Mononuclear cell (primary cell): ENCODE data around the gene TIMELESS. TPM values are rescaled to one million over a fixed set of nuclear protein-coding genes. Genes with fewer than 3 reads are reported as not detected.
"Not testable (repeated sequence)": the region's sequence is repeated elsewhere in the genome, so short reads cannot be mapped to it uniquely, and the experiment has no call there.

ENCODE experiments used
- H3K27me3 ChIP-seq: 2 replicates; pipeline ENCODE4 v1.6.0; 2011; ENCODE audit warnings: low read length, control low read depth; ENCODE audit not compliant: insufficient read depth
- H3K4me1 ChIP-seq: 2 replicates; pipeline ENCODE4 v1.5.1; 2011; ENCODE audit warnings: mild to moderate bottlenecking, low read length, control low read depth; ENCODE audit not compliant: insufficient read depth
- H3K4me3 ChIP-seq: 2 replicates; pipeline ENCODE4 v1.5.1; 2011; ENCODE audit warnings: mild to moderate bottlenecking, low read length, moderate library complexity
- H3K9me3 ChIP-seq: 2 replicates; pipeline ENCODE4 v1.5.1; 2011; ENCODE audit warnings: low read depth, mild to moderate bottlenecking, control low read depth, low read length
- total RNA-seq: library from RNA; depleted of rRNA; stranded (reverse); fragments of >200 nt; gene quantifications from one replicate; pipeline ENCODE4 v1.2.3, GENCODE V29; 2012

The TIMELESS gene, protein sequence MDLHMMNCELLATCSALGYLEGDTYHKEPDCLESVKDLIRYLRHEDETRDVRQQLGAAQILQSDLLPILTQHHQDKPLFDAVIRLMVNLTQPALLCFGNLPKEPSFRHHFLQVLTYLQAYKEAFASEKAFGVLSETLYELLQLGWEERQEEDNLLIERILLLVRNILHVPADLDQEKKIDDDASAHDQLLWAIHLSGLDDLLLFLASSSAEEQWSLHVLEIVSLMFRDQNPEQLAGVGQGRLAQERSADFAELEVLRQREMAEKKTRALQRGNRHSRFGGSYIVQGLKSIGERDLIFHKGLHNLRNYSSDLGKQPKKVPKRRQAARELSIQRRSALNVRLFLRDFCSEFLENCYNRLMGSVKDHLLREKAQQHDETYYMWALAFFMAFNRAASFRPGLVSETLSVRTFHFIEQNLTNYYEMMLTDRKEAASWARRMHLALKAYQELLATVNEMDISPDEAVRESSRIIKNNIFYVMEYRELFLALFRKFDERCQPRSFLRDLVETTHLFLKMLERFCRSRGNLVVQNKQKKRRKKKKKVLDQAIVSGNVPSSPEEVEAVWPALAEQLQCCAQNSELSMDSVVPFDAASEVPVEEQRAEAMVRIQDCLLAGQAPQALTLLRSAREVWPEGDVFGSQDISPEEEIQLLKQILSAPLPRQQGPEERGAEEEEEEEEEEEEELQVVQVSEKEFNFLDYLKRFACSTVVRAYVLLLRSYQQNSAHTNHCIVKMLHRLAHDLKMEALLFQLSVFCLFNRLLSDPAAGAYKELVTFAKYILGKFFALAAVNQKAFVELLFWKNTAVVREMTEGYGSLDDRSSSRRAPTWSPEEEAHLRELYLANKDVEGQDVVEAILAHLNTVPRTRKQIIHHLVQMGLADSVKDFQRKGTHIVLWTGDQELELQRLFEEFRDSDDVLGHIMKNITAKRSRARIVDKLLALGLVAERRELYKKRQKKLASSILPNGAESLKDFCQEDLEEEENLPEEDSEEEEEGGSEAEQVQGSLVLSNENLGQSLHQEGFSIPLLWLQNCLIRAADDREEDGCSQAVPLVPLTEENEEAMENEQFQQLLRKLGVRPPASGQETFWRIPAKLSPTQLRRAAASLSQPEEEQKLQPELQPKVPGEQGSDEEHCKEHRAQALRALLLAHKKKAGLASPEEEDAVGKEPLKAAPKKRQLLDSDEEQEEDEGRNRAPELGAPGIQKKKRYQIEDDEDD
- total RNA-seq, result 1.3 TPM

DNA sequence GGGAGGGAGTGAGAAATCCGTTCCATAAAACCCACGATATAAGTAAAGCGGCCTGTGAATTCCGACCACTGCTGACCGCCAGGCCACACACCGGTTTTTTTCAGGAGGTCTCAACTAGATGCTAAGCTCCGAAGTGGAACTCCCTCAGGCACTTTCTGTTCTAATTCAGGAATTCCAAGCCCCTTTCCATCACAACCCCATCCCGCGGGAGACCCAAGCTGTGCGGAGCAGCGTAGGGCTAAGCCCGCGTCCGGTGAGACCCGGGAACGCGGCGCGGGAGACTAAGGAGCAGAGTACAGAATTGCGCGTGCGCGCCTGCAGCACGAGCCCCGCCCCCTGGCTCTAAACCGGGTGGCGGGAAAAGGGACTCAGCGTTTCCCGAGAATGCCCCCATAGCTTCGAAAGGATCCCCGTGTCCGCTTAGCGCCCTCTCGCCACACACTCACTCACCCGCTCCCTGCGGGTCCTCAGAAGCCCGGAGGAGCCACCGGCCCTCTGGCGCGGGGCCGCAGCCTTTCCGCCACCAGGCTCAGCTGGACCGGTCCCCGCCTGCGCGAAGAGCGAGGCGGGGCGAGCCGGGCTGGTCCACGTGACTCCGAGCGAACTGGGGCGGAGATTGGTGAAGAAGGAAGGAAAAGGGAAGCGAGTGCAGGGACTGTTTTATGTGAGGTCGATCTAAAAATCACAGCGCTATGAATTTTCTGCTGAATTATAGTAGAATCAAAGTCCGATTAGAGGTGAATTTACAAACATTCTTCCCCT, at the start of gene TIMELESS:
TSS of gene TIMELESS (minus strand) at position 567 of the 762 bp plus-strand sequence. CDS start 15,256 bp downstream, outside the sequence.
- Histone ChIP-seq H3K9me3 (no peaks in the 10 kb centered on the region), H3K4me3 (peak within 1 kb of the TSS; percentile 76), H3K4me1 (peaks cover 18% of the 10 kb centered on the region), H3K27me3 (no peaks in the 10 kb centered on the region)

DNA sequence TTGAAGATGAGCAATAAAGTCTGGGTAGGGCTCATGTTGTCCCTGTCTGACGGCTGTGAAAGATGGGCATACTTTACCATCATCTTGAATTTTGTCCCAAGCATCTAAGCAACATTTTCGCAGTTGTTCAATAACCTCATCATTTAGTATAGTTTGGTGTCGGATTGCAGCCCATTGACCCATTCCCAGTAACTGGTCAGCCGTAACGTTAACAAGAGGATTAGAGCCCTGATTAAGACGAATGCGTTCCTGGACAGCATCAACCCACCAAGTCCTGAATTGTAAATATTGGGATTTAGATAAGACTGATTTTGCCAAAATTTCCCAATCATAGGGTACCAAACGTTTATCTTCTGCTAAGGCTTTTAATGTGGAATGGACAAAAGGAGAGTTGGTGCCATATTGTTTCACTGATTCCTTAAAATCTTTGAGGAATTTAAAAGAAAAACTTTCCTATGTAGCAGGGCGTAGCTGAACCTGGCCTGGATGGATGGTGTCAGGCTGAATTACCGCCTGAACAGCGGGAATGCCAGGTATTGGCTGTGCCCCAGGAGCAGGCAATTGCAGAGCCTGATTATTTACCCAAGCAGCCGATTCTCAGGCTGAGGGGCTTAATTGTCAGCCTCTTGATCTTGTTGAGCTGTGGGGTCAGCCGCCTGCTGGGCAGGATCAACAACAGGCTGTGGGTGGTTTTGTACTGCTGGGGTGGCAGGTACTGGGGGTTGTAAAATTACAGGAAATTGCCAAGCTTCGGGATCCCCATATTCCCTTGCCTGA, 49.1 kb upstream of the TIMELESS start:
- H3K4me3 ChIP-seq, H3K27me3 ChIP-seq, H3K4me1 ChIP-seq, H3K9me3 ChIP-seq: not testable (repeated sequence)

DNA sequence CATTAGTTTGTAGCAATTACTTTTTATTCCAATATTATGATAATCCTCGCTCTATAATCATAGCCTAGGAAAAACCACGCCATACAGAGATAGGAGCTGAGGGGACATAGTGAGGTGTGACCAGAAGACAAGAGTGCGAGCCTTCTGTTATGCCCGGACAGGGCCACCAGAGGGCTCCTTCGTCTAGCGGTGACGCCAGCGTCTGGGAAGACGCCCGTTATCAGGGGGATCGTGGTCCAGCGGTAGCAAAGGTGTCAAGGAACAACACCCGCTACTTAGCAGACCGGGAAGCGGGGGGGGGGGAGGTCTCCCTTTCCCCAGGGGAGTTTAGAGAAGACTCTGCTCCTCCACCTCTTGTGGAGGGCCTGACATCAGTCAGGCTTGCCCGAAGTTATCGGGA, 47.5 kb upstream of the TIMELESS start:
- not testable (repeated sequence) for H3K27me3 ChIP-seq, H3K4me1 ChIP-seq, H3K4me3 ChIP-seq, H3K9me3 ChIP-seq

DNA sequence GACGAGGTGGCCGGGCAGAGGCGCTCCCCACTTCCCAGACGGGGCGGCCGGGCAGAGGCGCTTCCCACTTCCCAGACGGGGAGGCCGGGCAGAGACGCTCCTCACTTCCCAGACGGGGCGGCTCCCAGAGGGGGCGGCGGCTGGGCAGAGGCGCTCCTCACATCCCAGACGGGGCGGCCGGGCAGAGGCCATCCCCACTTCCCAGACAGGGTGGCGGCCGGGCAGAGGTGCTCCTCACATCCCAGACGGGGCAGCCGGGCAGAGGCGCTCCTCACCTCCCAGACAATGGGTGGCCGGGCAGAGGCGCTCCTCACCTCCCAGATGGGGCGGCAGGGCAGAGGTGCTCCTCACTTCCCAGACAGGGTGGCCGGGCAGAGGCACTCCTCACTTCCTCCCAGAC, 45.3 kb upstream of the TIMELESS start:
- H3K4me3 ChIP-seq, H3K9me3 ChIP-seq, H3K4me1 ChIP-seq: not testable (repeated sequence)
- peaks cover 12% of the 10 kb centered on the region for H3K27me3 ChIP-seq

DNA sequence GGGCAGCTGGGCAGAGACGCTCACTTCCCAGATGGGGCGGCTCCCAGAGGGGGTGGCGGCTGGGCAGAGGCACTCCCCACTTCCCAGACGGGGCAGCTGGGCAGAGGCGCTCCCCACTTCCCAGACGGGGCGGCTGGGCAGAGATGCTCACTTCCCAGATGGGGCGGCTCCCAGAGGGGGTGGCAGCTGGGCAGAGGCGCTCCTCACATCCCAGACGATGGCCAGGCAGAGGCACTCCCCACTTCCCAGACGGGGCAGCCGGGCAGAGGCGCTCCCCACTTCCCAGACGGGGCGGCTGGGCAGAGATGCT, 44.8 kb upstream of the TIMELESS start:
- H3K4me1 ChIP-seq, result not testable (repeated sequence)

DNA sequence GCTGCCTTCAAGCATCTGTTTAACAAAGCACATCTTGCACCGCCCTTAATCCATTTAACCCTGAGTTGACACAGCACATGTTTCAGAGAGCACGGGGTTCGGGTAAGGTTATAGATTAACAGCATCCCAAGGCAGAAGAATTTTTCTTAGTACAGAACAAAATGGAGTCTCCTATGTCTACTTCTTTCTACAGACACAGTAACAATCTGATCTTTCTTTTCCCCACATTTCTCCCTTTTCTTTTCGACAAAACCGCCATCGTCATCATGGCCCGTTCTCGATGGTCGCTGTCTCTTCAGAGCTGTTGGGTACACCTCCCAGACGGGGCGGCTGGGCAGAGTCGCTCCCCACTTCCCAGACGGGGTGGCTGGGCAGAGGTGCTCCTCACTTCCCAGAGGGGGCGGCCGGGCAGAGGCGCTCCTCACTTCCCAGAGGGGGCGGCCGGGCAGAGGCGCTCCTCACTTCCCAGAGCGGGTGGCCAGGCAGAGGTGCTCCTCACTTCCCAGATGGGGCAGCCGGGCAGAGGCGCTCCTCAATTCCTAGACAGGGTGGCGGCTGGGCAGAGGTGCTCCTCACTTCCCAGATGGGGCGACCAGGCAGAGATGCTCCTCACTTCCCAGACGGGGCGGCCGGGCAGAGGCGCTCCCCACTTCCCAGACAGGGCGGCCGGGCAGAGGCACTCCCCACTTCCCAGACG, 44.3 kb upstream of the TIMELESS start:
- H3K27me3 ChIP-seq, result peaks cover 21% of the 10 kb centered on the region
- not testable (repeated sequence) for H3K9me3 ChIP-seq

More for the DNA sequence above, 44.8 kb upstream of the TIMELESS start:
- not testable (repeated sequence) for H3K9me3 ChIP-seq, H3K4me3 ChIP-seq
- H3K27me3 ChIP-seq, result peaks cover 16% of the 10 kb centered on the region

DNA sequence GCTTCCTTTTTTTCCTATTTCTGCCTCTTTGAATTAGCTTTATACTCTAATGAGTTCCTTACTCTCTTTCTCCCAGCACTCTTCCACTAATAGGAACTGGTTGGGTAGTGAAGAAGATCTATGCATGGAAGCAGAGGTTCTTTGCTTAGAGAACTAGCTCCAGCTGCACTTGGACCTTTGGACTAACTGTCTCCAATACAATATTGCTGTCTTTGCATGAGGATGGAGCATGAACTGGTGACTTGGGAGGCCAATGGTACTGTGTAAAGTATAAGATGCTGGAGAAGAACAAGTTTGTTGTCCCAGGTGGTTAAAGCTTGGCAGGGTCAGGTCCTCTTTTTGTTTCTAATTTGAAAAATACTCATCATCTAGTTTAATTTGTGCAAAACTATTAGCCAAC, 41.1 kb upstream of the TIMELESS start:
- Histone ChIP-seq H3K27me3 (peaks cover 31% of the 10 kb centered on the region), H3K4me1 (peaks cover 19% of the 10 kb centered on the region), H3K4me3 (no peak overlapping the region), H3K9me3 (no peaks in the 10 kb centered on the region)

More for the DNA sequence above, 44.3 kb upstream of the TIMELESS start:
- not testable (repeated sequence) for H3K4me1 ChIP-seq, H3K4me3 ChIP-seq

DNA sequence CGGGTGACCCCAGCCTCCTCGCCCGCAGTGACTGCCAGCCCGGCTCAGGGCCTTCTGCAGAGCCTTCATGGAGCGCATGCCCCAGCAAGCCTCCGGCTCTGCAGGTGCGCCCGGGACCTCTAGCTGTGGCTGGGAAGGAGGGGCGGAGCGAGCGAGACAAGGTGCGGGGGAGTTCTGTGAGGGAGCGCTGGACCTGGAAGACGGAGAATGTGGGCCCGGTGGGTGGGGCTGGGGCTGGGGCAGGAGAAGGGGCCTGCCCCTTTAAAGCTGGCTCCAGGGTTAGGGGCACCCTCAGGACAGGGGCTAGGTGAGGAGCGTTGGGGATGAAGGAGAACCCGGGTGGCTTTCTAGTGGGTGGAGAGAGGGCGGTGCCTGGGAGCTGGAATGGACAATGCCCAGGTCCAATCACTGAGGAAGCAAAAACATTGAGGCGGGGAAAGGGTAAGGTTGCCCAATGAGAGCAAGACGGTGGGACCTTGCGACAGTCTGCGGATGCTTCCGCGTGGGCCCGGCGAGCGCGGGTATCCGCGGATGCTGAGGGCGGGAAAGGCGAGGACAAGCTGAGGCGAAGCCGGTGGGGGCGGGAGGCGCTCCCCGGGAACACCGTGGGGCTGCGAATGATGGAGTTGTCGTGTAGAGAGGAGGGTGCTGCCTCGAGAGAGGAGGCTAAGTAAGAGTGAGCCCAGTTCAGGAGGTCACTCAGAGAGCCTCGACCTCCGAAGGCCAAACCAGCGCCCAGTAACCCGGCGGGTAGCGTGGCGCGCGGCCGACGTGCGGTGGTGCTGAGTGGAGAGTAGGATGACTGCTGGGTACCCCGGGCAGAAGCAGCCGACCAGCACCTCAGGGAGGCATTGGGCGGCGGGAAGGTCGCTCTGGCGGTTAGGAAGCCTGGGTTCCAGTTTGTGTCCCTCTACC, 39.1 kb upstream of the TIMELESS start, which contains the start of gene GLS2:
TSS of gene GLS2 (minus strand) at position 121 of the 915 bp plus-strand sequence. CDS start at position 78, 43 bp downstream.
- H3K9me3 ChIP-seq, result no peaks in the 10 kb centered on the region
- H3K4me1 ChIP-seq, result peaks cover 19% of the 10 kb centered on the region
- peak within 1 kb of the TSS; percentile 47 for H3K4me3 ChIP-seq
- peaks cover 31% of the 10 kb centered on the region for H3K27me3 ChIP-seq

DNA sequence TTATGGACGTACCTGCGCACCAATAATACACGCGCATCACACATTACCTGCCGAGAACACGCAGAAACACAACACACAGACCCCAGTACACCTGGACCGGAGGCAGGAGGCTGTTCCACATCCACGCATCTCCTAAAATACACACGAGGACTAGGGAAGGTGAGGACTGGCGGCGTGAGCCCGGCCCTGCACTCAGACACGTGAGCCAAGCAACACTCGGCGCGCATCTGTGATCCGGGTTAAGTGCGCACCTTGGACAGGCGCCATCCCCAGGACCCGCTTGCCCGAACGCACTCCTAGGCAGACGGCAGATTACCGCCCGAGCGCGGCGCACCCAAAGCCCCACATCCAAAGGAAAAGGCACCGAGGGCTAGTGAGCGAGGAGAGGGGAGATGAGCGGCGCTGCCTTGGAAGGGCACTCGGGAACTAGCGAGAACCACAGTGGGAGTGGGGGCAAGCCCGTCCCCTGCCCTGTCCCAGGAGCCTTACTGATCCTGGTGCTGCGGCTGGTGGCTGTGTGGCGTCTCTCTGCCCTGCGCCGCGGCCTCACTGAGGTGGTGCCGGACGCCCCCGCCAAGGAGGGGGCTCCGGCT, 38.3 kb upstream of the TIMELESS start:
- Histone ChIP-seq H3K4me3 (peak overlapping the region; percentile 47), H3K4me1 (peaks cover 19% of the 10 kb centered on the region), H3K9me3 (no peaks in the 10 kb centered on the region), H3K27me3 (peaks cover 29% of the 10 kb centered on the region)

DNA sequence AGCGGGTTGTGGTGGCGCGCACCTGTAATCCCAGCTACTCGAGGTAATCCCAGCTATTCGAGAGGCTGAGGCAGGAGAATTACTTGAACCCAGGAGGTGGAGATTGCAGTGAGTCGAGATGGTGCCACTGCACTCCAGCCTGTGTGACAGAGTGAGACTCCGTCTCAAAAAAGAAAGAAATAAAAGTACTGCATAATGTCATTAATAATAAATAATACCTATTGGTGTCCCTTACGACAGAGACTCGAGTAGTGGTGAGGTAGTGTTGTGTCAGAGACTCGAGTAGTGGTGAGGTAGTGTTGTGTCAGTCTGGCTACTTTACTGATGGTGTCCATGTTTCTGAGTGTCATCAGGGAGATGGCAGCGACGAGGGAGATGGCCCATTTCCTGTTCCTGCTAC, 37.5 kb upstream of the TIMELESS start:
- Histone ChIP-seq H3K4me3 (no peak overlapping the region), H3K4me1 (peaks cover 19% of the 10 kb centered on the region), H3K9me3 (no peaks in the 10 kb centered on the region), H3K27me3 (peaks cover 28% of the 10 kb centered on the region)

DNA sequence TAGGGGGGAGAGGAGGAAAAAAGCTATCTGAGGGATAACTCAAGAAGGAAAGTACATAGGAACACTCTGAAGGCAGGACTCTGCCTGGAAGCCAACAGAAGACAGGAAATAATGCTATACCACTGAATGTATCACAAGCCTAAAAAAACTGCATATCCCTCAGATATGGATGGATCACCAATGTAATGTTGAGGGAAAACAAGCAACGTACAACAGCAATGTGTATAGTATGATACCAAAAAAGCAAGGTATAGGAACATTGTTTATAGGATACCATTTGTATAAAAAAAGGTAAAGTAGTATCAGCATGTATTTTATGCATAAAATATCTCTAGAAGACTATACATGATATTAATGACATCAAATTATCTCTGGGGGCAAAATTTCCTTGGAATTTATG, 35.3 kb upstream of the TIMELESS start:
- no peak overlapping the region for H3K4me3 ChIP-seq
- H3K4me1 ChIP-seq, result peaks cover 23% of the 10 kb centered on the region
- peaks cover 19% of the 10 kb centered on the region for H3K27me3 ChIP-seq
- no peaks in the 10 kb centered on the region for H3K9me3 ChIP-seq

DNA sequence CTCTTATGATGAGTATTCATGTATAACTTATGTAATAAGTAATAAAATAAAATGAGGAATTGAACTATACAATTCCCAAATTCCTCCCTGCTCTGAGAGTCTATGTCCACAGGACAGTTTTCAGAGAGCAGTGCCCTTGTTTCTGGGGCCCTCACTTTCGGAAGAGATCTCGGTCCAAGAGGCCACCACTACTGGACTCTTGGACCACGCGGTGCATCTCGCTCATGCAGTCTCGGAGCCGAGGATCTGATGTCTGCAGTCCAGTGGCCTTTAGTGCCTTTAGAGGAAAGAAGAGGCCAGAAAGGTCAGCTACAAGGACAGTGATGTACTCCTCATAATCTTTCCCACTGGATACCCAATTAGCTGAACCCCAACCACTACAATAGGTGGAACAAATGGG, 30.4 kb upstream of the TIMELESS start:
- H3K4me3 ChIP-seq, result no peak overlapping the region
- H3K27me3 ChIP-seq, result no peaks in the 10 kb centered on the region
- no peaks in the 10 kb centered on the region for H3K9me3 ChIP-seq
- peaks cover 4% of the 10 kb centered on the region for H3K4me1 ChIP-seq
